HFFc6 (cell line): ENCODE measurements around the gene TGIF2. TPM values are rescaled to one million over a fixed set of nuclear protein-coding genes. Genes with fewer than 3 reads are reported as not detected.

Experiments
- DNase-seq: peaks from one replicate; pipeline ENCODE4 v3.0.0-alpha.2; 2018
- H3K27ac Mint-ChIP-seq: 2 replicates; pipeline ENCODE4 v1.8.0; 2020; ENCODE audit warnings: mild to moderate bottlenecking, mixed read lengths
- H3K27me3 Mint-ChIP-seq: 2 replicates; pipeline ENCODE4 v1.8.0; 2021; ENCODE audit warnings: mild to moderate bottlenecking, moderate library complexity, mixed read lengths; ENCODE audit not compliant: insufficient read depth
- H3K36me3 Mint-ChIP-seq: 2 replicates; pipeline ENCODE4 v1.8.0; 2021; ENCODE audit warnings: low read depth, mixed read lengths
- H3K4me1 Mint-ChIP-seq: 2 replicates; pipeline ENCODE4 v1.8.0; 2020; ENCODE audit warnings: low read depth, mixed read lengths
- H3K4me3 Mint-ChIP-seq: 2 replicates; pipeline ENCODE4 v1.8.0; 2020; ENCODE audit warnings: mild to moderate bottlenecking, moderate library complexity, mixed read lengths
- H3K9me3 Mint-ChIP-seq: 2 replicates; pipeline ENCODE4 v1.8.0; 2020; ENCODE audit warnings: mild to moderate bottlenecking, mixed read lengths
- CTCF ChIP-seq: fragments of 200-600 bp; sonication (generic); IDR thresholded peaks from 2 replicates; pipeline ENCODE4 v1.5.0; 2021; ENCODE audit warnings: antibody characterized with exemption, mild to moderate bottlenecking
- total RNA-seq, 6 experiments: library from RNA; stranded (reverse); fragmentation: NEBNext Ultra II Directional; extraction: Animal tissue kit (Norgen Biotek cat#: 25700); gene quantifications; 2 replicates in 1 of 6; 3 replicates in 5 of 6; pipeline ENCODE4 v1.2.3, GENCODE V29; 2021

TGIF2 gene
- total RNA-seq, 6 experiments from 2014 or later = 5.5 to 12.0 (median 7.7) TPM

- no peaks in the 10 kb centered on the region for H3K27me3 Mint-ChIP-seq
- H3K9me3 Mint-ChIP-seq = no peaks in the 10 kb centered on the region
- no peaks in the 10 kb centered on the region for H3K4me1 Mint-ChIP-seq
- no peak for TF ChIP-seq CTCF
- no peak for DNase-seq
- no peaks in the 10 kb centered on the region for H3K36me3 Mint-ChIP-seq
- H3K27ac Mint-ChIP-seq = no peak overlapping the region
- H3K4me3 Mint-ChIP-seq = no peak overlapping the region
These were observed 47.5 kb downstream of the TGIF2 start for GRCh38 chr20:36620917-36621316.

GRCh38 chr20:36623444-36623843 lies 50.0 kb downstream of the TGIF2 start:
- DNase-seq = no peak
- Mint-ChIP-seq H3K4me1 (no peaks in the 10 kb centered on the region), H3K36me3 (no peaks in the 10 kb centered on the region), H3K4me3 (no peak overlapping the region), H3K27ac (no peak overlapping the region), H3K27me3 (no peaks in the 10 kb centered on the region), H3K9me3 (no peaks in the 10 kb centered on the region)
- no peak for TF ChIP-seq CTCF

GRCh38 chr20:36624068-36624943 lies 50.9 kb downstream of the TGIF2 start:
- no peaks in the 10 kb centered on the region for H3K27me3 Mint-ChIP-seq
- DNase-seq = no peak
- no peaks in the 10 kb centered on the region for H3K36me3 Mint-ChIP-seq
- TF ChIP-seq CTCF = no peak
- H3K9me3 Mint-ChIP-seq = no peaks in the 10 kb centered on the region
- no peak overlapping the region for H3K27ac Mint-ChIP-seq
- no peak overlapping the region for H3K4me3 Mint-ChIP-seq
- no peaks in the 10 kb centered on the region for H3K4me1 Mint-ChIP-seq

GRCh38 chr20:36624944-36625324 lies 51.5 kb downstream of the TGIF2 start:
- Mint-ChIP-seq H3K4me1 (no peaks in the 10 kb centered on the region), H3K36me3 (no peaks in the 10 kb centered on the region), H3K4me3 (no peak overlapping the region), H3K27me3 (no peaks in the 10 kb centered on the region), H3K9me3 (no peaks in the 10 kb centered on the region), H3K27ac (no peak overlapping the region)
- DNase-seq = no peak
- TF ChIP-seq CTCF = no peak

GRCh38 chr20:36628076-36628475 lies 54.7 kb downstream of the TGIF2 start:
- H3K9me3 Mint-ChIP-seq = no peaks in the 10 kb centered on the region
- DNase-seq = no peak

More at GRCh38 chr20:36628076-36628475, 54.7 kb downstream of the TGIF2 start:
- H3K4me1 Mint-ChIP-seq = no peaks in the 10 kb centered on the region
- H3K27me3 Mint-ChIP-seq = peaks cover 7% of the 10 kb centered on the region
- H3K4me3 Mint-ChIP-seq = no peak overlapping the region
- H3K27ac Mint-ChIP-seq = no peak overlapping the region
- no peak for TF ChIP-seq CTCF
- H3K36me3 Mint-ChIP-seq = no peaks in the 10 kb centered on the region
